B cell (primary cell): ENCODE data around the gene TMCC3.
"Not testable (repeated sequence)": the region's sequence is repeated elsewhere in the genome, so short reads cannot be mapped to it uniquely, and the experiment has no call there.

Experiments
- CTCF ChIP-seq: fragments of 200-600 bp; IDR thresholded peaks from one replicate; pipeline ENCODE4 v1.8.0; 2022; ENCODE audit warnings: antibody characterized with exemption, mild to moderate bottlenecking
- EZH2 ChIP-seq: IDR thresholded peaks from 2 replicates; pipeline ENCODE4 v1.6.1; 2012; ENCODE audit warnings: borderline replicate concordance, low read depth, mild to moderate bottlenecking, moderate library complexity, low read length; ENCODE audit not compliant: insufficient read depth, poor library complexity, severe bottlenecking

- TF ChIP-seq CTCF, EZH2: not testable (repeated sequence)
Observed at GRCh38 chr12:94548833-94549232, 101.5 kb downstream of the TMCC3 start.
